ENCODE results near the gene C10orf105. TPM values are rescaled to one million over a fixed set of nuclear protein-coding genes. Genes with fewer than 3 reads are reported as not detected.

Gene C10orf105
- total RNA-seq, 1 donor from 2014 or later = not detected

- no peak for DNase-seq (ENCODE audit: low read depth in 2 of 2)
These were observed 32.1 kb upstream of the C10orf105 start for GRCh38 chr10:71751515-71752224.

- no peak for DNase-seq (ENCODE audit: low read depth in 2 of 2)
These were observed 31.4 kb upstream of the C10orf105 start for GRCh38 chr10:71750986-71751385.

GRCh38 chr10:71750124-71750841 lies 30.7 kb upstream of the C10orf105 start:
- DNase-seq (ENCODE audit: low read depth in 2 of 2) = no peak

DNA sequence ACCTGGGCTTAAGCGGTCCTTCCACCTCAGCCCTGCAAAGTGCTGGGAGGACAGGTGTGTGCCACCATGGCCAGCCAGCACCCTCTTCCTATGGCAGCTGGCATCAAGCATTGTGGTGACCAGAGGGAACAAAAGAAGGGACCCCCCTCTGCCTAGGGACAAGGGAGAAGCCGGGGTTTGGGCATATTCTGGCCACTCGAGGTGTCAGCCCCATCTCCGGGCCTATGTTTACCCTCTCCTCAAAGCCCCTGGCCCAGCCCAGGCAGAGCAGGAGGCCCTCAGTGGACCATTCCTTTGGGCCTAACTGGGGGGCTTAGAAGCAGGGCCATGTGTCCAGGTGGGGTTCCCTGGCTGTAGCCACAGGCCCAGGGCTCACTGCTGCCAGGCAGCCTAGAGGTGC lies 29.8 kb upstream of the C10orf105 start:
- DNase-seq (ENCODE audit: low read depth in 2 of 2) = no peak

GRCh38 chr10:71748671-71749191 lies 29.2 kb upstream of the C10orf105 start:
- peak in 1 of 2 donors; percentile 50 for DNase-seq (ENCODE audit: low read depth in 2 of 2)

DNA sequence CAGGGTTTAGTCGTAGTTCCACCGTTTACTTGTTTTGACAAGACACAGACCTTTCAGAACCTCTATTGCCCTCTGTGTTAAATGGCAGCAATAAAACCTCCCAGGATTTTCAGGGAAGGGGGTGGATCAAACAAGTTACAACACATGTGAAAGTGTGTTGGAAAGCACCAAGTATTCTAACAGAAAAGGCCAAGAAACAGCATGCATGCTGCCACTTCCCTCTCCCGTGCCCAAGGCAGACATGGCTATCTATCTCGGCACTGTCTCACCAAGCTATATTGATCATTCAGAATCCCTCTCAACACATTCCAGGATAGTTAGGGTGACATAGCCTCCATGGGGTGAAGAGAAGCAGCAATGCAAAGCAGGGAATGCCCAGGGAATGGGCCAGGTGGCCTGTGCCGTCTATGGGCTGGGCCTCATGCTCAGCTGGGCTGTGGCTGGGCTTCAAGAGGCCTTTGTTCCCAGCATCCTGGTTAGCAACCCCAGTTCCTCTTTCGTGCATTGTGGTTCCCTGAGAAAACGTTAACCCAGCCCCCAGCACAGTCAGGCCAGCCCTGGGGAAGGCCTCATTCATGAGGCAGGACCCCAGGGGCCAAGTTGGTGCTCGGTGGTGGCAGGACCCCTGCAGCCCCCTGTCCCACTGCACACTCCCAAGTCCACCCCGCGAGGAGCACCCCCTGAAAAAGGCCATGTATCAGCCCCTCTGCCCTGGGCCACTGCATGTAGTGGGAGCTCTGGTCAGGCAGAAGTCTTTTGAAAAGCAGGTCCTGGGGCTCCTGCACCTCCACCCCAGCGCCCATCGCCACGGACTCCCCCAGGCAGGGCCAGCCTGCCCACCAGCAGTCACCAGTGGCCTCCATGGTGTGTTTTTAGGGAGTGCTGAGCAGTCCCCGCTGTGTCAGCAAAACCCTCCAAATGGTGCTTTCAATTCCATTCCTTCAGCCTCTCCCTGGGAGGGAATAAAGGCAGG lies 28.3 kb upstream of the C10orf105 start:
- DNase-seq (ENCODE audit: low read depth in 2 of 2) = peak in 1 of 2 donors; percentile 19

- no peak for DNase-seq (ENCODE audit: low read depth in 2 of 2)
These were observed 27.5 kb upstream of the C10orf105 start for GRCh38 chr10:71747039-71747531.

GRCh38 chr10:71746344-71747037 lies 26.9 kb upstream of the C10orf105 start:
- DNase-seq (ENCODE audit: low read depth in 2 of 2) = no peak

DNA sequence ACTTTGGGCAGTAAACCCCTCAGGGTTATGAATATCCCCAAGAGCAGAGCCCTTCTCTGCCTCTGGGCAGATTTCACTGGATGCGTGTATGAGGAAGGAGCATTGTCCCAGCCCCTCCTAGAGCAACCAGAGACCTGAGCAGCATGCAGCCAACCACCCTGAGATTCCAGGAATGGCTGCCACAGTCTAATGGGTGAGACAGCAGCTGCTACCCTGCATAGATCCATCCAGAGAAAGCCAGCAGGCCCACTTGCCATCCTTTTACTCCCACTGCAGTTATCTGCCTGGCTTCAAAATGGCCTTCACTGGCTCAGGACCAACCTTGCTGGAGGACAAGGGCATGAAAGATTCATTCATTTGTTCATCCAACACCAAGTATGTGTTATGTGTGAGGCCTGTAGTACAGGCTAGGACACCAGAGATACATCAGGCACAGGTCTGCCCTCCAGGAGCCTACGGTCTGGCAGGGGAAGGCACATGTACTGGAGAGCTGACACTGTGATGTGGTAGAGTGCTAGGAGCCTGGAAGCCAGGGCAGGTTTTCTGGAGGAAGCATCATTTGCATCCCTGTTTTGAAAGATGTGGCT lies 26.2 kb upstream of the C10orf105 start:
- no peak for DNase-seq (ENCODE audit: low read depth in 2 of 2)

GRCh38 chr10:71744897-71745663 lies 25.5 kb upstream of the C10orf105 start:
- DNase-seq (ENCODE audit: low read depth in 2 of 2) = no peak

GRCh38 chr10:71743866-71744265 lies 24.3 kb upstream of the C10orf105 start:
- DNase-seq (ENCODE audit: low read depth in 2 of 2) = no peak

GRCh38 chr10:71743089-71743838 lies 23.7 kb upstream of the C10orf105 start:
- DNase-seq (ENCODE audit: low read depth in 2 of 2) = no peak

DNA sequence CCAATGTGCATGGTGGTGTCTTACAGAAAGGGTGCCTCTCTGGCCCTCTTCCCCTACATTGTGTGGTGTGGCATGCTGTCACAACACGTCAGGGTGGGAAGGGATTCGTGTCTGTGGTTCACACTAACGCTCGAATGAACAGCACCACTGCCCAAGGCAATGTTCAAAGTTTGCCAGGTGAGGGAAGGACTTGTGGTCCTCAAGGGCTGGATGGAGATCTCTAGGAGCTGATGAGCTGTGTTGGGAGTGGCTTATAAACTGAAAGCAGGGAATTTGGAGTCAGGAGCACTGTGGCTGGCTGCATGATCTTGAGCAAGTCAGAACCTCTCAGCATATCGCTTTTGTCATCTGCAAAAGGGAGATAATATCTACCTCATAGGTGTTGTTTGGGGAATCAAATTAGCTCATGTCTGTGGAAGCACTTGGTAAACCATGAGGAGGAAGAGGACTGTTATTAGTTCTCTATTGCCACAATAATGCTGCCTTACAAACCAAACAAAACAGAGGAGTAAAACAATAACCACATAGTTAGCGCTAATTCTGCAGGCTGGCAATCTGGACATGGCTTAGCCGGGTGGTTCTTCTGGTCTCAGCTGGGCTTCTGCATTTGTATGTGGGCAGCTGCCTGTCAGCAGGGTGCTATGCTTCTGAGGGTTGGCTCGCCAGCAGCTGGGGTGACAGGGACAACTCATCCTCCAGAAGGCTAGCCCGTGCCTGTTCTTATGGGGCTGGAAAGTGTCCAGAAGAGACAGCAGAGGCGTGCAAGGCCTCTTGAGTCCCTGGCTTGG lies 22.9 kb upstream of the C10orf105 start:
- DNase-seq (ENCODE audit: low read depth in 2 of 2) = no peak

DNA sequence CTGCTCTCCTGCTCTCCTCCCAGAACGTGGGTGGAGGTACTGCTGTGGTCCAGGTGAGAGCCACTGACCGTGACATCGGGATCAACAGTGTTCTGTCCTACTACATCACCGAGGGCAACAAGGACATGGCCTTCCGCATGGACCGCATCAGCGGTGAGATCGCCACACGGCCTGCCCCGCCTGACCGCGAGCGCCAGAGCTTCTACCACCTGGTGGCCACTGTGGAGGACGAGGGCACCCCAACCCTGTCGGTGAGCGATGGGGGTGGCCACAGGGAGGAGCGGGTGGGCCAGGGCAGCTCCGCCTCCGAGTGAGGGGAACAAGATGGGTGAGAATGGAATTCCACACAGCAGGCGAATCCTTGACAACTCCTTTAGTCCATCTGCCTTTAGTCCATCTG lies 22.1 kb upstream of the C10orf105 start:
- DNase-seq (ENCODE audit: low read depth in 2 of 2) = no peak

DNA sequence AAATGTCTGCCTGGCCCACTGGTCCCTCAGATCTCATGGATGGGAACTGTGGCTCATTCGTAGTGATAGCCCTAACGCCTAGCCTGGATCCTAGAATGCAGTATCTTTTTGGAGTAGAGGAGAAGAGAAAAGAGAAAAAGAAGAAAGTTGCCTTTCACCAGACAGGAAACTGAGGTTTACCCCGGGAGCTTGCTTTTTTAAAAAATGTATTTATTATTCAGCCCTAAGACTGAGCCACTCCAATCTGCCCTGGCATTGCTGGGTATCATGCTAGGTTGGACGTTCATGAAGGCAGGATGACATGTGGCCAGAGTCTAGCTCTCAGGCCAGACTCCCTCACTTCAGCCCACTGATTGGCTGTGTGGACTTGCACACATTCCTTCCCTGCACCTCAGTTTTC lies 21.5 kb upstream of the C10orf105 start:
- no peak for DNase-seq (ENCODE audit: low read depth in 2 of 2)

DNA sequence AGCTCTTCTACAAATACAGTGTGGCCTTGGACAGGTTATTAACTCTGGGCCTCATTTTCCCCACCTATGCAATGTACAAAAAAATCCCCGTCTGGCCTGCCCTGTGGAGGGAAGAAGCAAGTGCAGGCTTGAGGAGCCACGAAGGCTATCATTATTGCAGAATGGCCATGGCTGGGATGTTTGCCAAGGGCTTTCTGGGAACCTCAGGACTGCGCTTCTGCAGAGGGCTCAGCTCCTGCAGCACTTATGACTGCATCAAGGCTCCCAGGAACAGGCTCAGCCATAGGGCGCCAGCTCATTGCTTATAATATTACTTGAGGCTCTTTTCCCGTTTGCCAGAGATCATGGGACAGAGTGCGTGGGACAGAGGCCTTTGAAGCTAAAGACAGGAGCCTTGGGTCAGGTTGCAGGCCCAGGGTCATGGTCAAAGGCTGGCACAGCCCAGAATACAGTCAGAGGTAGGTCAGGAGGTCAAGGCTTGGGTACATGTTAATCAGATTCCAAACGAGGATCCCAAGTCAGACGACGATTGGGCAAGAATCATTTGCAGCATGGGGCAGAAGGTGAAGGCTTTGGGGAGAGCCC lies 20.6 kb upstream of the C10orf105 start:
- no peak for DNase-seq (ENCODE audit: low read depth in 2 of 2)

DNA sequence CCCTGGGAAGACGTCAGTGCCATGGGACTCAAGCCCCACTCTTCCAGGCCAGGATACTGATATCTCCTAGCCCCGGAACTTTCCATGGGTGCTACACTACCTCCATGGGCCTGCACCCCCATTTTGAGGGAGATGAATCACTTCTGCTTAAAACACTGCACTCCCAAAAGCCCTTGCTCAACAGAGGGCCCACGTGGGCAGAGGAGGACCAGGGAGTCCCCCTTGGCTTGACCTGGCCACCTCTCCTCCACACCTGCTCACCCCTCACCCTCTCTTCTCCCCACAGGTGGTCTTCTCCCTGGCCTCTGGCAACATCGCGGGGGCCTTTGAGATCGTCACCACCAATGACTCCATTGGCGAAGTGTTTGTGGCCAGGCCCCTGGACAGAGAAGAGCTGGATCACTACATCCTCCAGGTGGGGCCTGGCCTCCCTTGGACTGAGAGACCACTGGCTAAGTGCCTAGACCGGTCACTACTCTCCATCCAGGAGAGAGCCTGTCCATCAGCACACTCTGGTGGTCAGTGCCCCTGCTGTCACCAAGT lies 19.9 kb upstream of the C10orf105 start:
- DNase-seq (ENCODE audit: low read depth in 2 of 2) = no peak

GRCh38 chr10:71737834-71738197 lies 18.2 kb upstream of the C10orf105 start:
- DNase-seq (ENCODE audit: low read depth in 2 of 2) = no peak

All from dermis microvascular lymphatic vessel endothelial cell (primary cell).